Esophagus squamous epithelium (tissue), 5 donors: ENCODE measurements around the gene KCNK10. TPM values are rescaled to one million over a fixed set of nuclear protein-coding genes. Genes with fewer than 3 reads are reported as not detected.

Experiments
- DNase-seq: peaks from one replicate; lab custom pipeline; 2025; lab: John Stamatoyannopoulos, UW
- H3K27ac ChIP-seq, 4 donors: fragments of 200-600 bp; sonication (generic); one replicate each; pipeline ENCODE4 v1.5.1; 2016 to 2019; ENCODE audit warnings: mild to moderate bottlenecking in 1 of 4
- H3K27me3 ChIP-seq, 4 donors: fragments of 200-600 bp; sonication (generic); 1 replicate in 3 of 4; 2 replicates in 1 of 4; pipeline versions ENCODE4 v1.5.1 to v1.6.0; 2017 to 2021; ENCODE audit warnings: antibody characterized with exemption in 1 of 4
- H3K36me3 ChIP-seq, 3 donors: fragments of 200-600 bp; sonication (generic); one replicate each; pipeline ENCODE4 v1.5.1; 2016 to 2019
- H3K4me1 ChIP-seq, 3 donors: fragments of 200-600 bp; sonication (generic); one replicate each; pipeline ENCODE4 v1.5.1; 2017 to 2019
- H3K4me3 ChIP-seq, 4 donors: fragments of 200-600 bp; sonication (generic); 1 replicate in 3 of 4; 2 replicates in 1 of 4; pipeline ENCODE4 v1.5.1; 2016 to 2019; ENCODE audit warnings: mild to moderate bottlenecking in 2 of 4, moderate library complexity in 1 of 4
- H3K9me3 ChIP-seq, 3 donors: fragments of 200-600 bp; sonication (generic); one replicate each; pipeline ENCODE4 v1.5.1; 2016 to 2019
- POLR2A ChIP-seq, 4 donors: fragments of 450-650 bp; IDR thresholded peaks; one replicate each; pipeline ENCODE4 v1.6.1; 2017; ENCODE audit warnings: antibody characterized with exemption in 4 of 4, mild to moderate bottlenecking in 4 of 4, moderate library complexity in 3 of 4
- WGBS, 2 donors: methylation state at CpG; one replicate each; pipeline ENCODE4 v1.1.5; 2018; 5-methylcytosine and 5-hydroxymethylcytosine counted together
- intact Hi-C: fragments of 100-400 bp; cut with DNase I; formaldehyde crosslinking; loops from one replicate; pipeline ENCODE4 v1.15.0; 2022
- total RNA-seq, 4 donors: library from RNA; depleted of rRNA; stranded (reverse); fragments of >200 nt; gene quantifications; one replicate each; pipeline ENCODE4 v1.1.0, GENCODE V29; 2016
- TF ChIP-seq, protein P1 (sequence below), 6 experiments: fragments of 450-650 bp in 4 of 6; fragments of 200-600 bp in 2 of 6; sonication (generic) in 2 of 6; IDR thresholded peaks; one replicate each; pipeline ENCODE4 v1.5.1; 2016 to 2019; ENCODE audit warnings: antibody characterized with exemption in 6 of 6, mild to moderate bottlenecking in 4 of 6, moderate library complexity in 4 of 6
- donor health status: DM: yes; HTN: yes; CAD: no.

KCNK10 gene
- total RNA-seq, 4 donors from 2014 or later = 0.57 to 4.7 (median 1.5) TPM

DNA sequence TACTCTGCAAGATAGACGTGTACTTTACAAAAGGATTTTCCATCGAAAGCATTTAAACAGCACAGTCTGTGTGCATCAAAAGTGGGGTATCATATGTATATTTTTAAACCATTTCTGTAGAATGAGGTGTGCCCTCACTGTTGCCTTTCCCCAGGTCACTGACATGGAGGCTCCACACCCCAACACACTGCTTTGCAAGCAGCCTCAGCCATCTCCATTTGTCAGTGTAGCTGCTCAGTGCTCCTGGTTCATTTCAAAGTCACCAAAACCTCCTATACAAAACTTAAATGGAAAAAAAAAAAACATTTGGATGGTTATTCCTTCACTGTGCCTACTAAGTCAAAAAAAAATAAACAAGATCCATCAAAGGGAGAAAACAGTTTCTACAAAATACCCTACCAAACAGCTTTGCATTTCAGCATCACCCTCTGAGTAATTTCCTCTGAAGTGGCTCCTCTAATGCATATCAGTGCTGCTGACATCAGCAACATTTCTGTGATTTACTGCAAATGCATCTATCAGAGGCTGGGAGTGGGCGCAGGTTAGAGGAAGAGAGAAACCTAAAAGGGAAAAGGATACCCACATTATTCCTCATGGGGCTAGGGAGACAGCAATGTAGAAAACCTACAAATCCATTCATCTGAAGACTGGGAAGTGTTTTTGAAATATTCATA lies 46.0 kb downstream of the KCNK10 start:
- H3K27ac ChIP-seq = no peak overlapping the region
- no peak for TF ChIP-seq POLR2A (IDR thresholded peaks at IDR 0.05)
- TF ChIP-seq, protein P1, sequence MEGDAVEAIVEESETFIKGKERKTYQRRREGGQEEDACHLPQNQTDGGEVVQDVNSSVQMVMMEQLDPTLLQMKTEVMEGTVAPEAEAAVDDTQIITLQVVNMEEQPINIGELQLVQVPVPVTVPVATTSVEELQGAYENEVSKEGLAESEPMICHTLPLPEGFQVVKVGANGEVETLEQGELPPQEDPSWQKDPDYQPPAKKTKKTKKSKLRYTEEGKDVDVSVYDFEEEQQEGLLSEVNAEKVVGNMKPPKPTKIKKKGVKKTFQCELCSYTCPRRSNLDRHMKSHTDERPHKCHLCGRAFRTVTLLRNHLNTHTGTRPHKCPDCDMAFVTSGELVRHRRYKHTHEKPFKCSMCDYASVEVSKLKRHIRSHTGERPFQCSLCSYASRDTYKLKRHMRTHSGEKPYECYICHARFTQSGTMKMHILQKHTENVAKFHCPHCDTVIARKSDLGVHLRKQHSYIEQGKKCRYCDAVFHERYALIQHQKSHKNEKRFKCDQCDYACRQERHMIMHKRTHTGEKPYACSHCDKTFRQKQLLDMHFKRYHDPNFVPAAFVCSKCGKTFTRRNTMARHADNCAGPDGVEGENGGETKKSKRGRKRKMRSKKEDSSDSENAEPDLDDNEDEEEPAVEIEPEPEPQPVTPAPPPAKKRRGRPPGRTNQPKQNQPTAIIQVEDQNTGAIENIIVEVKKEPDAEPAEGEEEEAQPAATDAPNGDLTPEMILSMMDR (IDR thresholded peaks at IDR 0.05) = no peak
- no peaks in the 10 kb centered on the region for H3K36me3 ChIP-seq
- H3K27me3 ChIP-seq = no peaks in the 10 kb centered on the region
- intact Hi-C loops = no loop called here
- DNase-seq = no peak
- 65 to 88% methylated on average over 3 of the region's 3 CpGs for WGBS, 2 donors
- H3K4me1 ChIP-seq = peaks cover 0 to 21% (median 3%) of the 10 kb centered on the region in 3 donors
- H3K4me3 ChIP-seq = no peak overlapping the region
- no peaks in the 10 kb centered on the region for H3K9me3 ChIP-seq

DNA sequence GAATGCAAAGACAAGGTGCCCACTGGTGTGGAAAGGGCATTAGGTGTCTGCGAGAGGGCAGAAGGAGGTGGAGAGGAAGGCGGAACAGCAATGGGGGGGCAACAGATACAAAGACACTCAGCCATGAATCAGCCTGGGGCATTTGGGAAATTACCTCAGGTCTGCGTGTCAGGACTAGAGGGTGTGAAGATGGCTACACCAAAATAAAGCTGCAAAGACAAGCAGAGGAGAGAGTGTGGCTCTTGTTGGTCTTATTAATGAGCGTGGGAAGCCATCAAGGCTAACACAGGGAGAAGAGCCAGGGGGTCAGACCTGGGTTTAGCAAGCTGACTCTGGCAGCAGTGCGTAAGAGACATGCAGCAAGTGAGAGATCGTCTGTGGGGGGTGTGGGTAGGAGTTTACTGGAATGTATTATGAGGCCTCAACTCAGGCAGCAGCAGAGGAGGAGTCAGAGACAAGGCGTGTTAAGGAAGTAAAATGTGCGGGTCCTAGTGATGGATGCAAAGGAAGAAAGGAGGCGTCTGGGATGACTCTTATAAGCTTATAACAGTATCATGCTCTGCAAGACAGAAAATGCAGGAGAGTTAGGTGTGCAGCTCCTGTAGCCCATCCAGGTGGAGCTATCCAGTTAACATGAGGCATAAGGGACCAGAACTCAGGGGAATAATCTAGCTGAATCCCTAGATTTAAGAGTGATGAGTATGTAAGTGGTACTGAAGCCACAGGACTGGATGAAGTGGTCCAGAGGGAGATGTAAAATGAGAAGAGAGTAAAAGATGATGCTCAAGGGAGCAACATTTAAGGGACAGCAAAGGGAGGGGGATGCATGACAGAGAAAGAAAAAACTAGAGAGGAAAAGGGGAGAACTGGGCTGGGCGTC lies 50.4 kb downstream of the KCNK10 start:
- H3K9me3 ChIP-seq = no peaks in the 10 kb centered on the region
- H3K27ac ChIP-seq = peak overlapping the region; percentile 45 to 75 (median 60)
- WGBS, 2 donors = 40 to 56% methylated on average over 10 of the region's 10 CpGs
- H3K4me1 ChIP-seq = peaks cover 0 to 34% (median 15%) of the 10 kb centered on the region in 3 donors
- no peaks in the 10 kb centered on the region for H3K27me3 ChIP-seq
- no peak overlapping the region for H3K4me3 ChIP-seq
- intact Hi-C loops = no loop called here
- TF ChIP-seq, protein P1 (IDR thresholded peaks at IDR 0.05) = no peak
- TF ChIP-seq POLR2A (IDR thresholded peaks at IDR 0.05) = no peak
- DNase-seq = no peak
- no peaks in the 10 kb centered on the region for H3K36me3 ChIP-seq

- Histone ChIP-seq H3K4me3 (no peak overlapping the region), H3K36me3 (no peaks in the 10 kb centered on the region), H3K4me1 (peaks cover 0 to 43% (median 15%) of the 10 kb centered on the region in 3 donors), H3K9me3 (no peaks in the 10 kb centered on the region), H3K27me3 (no peaks in the 10 kb centered on the region), H3K27ac (peak overlapping the region; percentile 45 to 75 (median 57))
- TF ChIP-seq, protein P1 (IDR thresholded peaks at IDR 0.05) = no peak
- no peak for TF ChIP-seq POLR2A (IDR thresholded peaks at IDR 0.05)
- no peak for DNase-seq
- intact Hi-C loops = no loop called here
- 72 to 82% methylated on average over 2 of the region's 2 CpGs for WGBS, 2 donors
Measured at GRCh38 chr14:88271205-88271604, 51.9 kb downstream of the KCNK10 start.

GRCh38 chr14:88270776-88271175 lies 52.3 kb downstream of the KCNK10 start:
- H3K4me1 ChIP-seq = peaks cover 0 to 45% (median 15%) of the 10 kb centered on the region in 3 donors
- peak overlapping the region in 1 of 4 donors; percentile 12 for H3K4me3 ChIP-seq
- H3K36me3 ChIP-seq = no peaks in the 10 kb centered on the region
- no peaks in the 10 kb centered on the region for H3K9me3 ChIP-seq
- no peak for DNase-seq
- TF ChIP-seq, protein P1 (IDR thresholded peaks at IDR 0.05) = no peak
- TF ChIP-seq POLR2A (IDR thresholded peaks at IDR 0.05) = no peak
- peak overlapping the region; percentile 2 to 75 (median 57) for H3K27ac ChIP-seq
- H3K27me3 ChIP-seq = no peaks in the 10 kb centered on the region
- 27 to 32% methylated on average over 6 of the region's 6 CpGs for WGBS, 2 donors
- intact Hi-C loops = no loop called here
